Urothelium cell line (cell line): ENCODE data around the gene SGIP1.
"Not testable (repeated sequence)": the region's sequence is repeated elsewhere in the genome, so short reads cannot be mapped to it uniquely, and the experiment has no call there.

ENCODE experiments used
- DNase-seq: peaks from one replicate; pipeline ENCODE4 v3.0.0; 2011; ENCODE audit warnings: low spot score, mixed read lengths
- FAIRE-seq: peaks from 2 replicates; lab custom pipeline; 2011; peaks lifted over from hg19 to GRCh38; lab: Jason Lieb, UNC

SGIP1 gene

DNA sequence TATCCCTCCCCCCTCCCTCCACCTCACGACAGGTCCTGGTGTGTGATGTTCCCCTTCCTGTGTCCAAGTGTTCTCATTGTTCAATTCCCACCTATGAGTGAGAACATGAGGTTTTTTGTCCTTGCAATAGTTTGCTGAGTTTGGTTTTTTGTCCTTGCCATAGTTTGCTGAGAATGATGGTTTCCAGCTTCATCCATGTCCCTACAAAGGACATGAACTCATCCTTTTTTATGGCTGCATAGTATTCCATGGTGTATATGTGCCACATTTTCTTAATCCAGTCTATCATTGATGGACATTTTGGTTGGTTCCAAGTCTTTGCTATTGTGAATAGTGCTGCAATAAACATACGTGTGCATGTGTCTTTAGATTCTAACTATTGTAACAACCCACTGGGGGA lies 261.9 kb downstream of the SGIP1 start:
- not testable (repeated sequence) for DNase-seq, FAIRE-seq
